Endothelial cell of umbilical vein (primary cell): Measurements from ENCODE around the gene ANAPC2.

Experiments used
- CTCF ChIP-seq, 2 donors: IDR thresholded peaks; 1 replicate in 1 of 2; 2 replicates in 1 of 2; pipeline ENCODE4 v1.5.1; 2011; ENCODE audit warnings: low read length in 2 of 2, mild to moderate bottlenecking in 2 of 2, moderate library complexity in 2 of 2, control low read depth in 1 of 2, inconsistent platforms in 1 of 2, low read depth in 1 of 2; ENCODE audit not compliant: insufficient read depth in 1 of 2; ENCODE audit errors: extremely low read depth in 1 of 2
- POLR2A ChIP-seq: IDR thresholded peaks from 2 replicates; pipeline ENCODE4 v1.6.1; 2012; ENCODE audit warnings: low read depth, mild to moderate bottlenecking, control low read depth, low read length

GRCh38 chr9:137184881-137185660, 3.3 kb downstream of the ANAPC2 start:
- TF ChIP-seq CTCF (IDR thresholded peaks at IDR 0.05; ENCODE audit: extremely low read depth in 1 of 2, insufficient read depth in 1 of 2, low read depth in 1 of 2, low read length in 2 of 2) (no peak), POLR2A (no peak)
